ENCODE results near the gene NGB. TPM values are rescaled to one million over a fixed set of nuclear protein-coding genes. Genes with fewer than 3 reads are reported as not detected.

The NGB gene
- total RNA-seq, 2 donors from 2014 or later, result not detected

DNA sequence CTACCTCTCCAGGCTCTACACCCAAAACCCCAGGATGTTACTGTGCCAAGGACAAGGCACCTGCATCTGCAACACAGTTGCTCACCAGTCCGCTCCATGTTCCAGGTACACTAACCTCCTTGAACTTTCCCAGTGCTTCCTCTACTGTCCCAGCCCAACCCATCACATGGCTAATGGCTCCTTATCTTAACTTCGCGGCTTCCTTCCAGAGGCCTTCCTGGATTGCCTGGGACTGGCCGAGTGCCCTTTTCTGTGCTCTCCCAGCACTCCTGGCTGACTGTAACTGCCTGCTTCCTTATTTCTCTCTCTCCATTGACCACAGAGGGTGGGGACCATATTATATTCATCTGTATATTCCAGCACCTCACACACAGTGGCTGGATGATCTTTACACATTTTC, 28.8 kb upstream of the NGB start:
- H3K27me3 ChIP-seq (ENCODE audit: control insufficient read depth, insufficient read depth, low read length, poor library complexity, severe bottlenecking), result no peaks in the 10 kb centered on the region
- Mint-ChIP-seq H3K9me3 (no peaks in the 10 kb centered on the region), H3K27ac (no peak overlapping the region), H3K36me3 (ENCODE audit: low read depth) (peaks cover 42% of the 10 kb centered on the region), H3K27me3 (ENCODE audit: insufficient read depth) (no peaks in the 10 kb centered on the region), H3K4me1 (peaks cover 17% of the 10 kb centered on the region), H3K4me3 (no peak overlapping the region)
- TF ChIP-seq, protein P1, sequence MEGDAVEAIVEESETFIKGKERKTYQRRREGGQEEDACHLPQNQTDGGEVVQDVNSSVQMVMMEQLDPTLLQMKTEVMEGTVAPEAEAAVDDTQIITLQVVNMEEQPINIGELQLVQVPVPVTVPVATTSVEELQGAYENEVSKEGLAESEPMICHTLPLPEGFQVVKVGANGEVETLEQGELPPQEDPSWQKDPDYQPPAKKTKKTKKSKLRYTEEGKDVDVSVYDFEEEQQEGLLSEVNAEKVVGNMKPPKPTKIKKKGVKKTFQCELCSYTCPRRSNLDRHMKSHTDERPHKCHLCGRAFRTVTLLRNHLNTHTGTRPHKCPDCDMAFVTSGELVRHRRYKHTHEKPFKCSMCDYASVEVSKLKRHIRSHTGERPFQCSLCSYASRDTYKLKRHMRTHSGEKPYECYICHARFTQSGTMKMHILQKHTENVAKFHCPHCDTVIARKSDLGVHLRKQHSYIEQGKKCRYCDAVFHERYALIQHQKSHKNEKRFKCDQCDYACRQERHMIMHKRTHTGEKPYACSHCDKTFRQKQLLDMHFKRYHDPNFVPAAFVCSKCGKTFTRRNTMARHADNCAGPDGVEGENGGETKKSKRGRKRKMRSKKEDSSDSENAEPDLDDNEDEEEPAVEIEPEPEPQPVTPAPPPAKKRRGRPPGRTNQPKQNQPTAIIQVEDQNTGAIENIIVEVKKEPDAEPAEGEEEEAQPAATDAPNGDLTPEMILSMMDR (conservative IDR thresholded peaks at IDR 0.05), result no peak
- H3K36me3 ChIP-seq (ENCODE audit: control insufficient read depth, insufficient read depth, low read length), result peaks cover 65% of the 10 kb centered on the region
- peaks cover 8% of the 10 kb centered on the region for H3K4me1 ChIP-seq (ENCODE audit: control insufficient read depth, insufficient read depth, low read length)
- no peak overlapping the region for H3K4me3 ChIP-seq (ENCODE audit: low read length)
- no peaks in the 10 kb centered on the region for H3K9me3 ChIP-seq (ENCODE audit: control insufficient read depth, low read length)
- no peak for DNase-seq
- WGBS, 2 experiments (ENCODE audit: insufficient coverage in 1 of 2, insufficient read length in 1 of 2), result 91 to 100% methylated on average over 3 to 4 of the region's 4 CpGs
- no peak overlapping the region for H3K9ac ChIP-seq (ENCODE audit: extremely low read depth, low read length, poor library complexity, severe bottlenecking)
- no peak overlapping the region for H3K27ac ChIP-seq (ENCODE audit: low read depth, low read length)

GRCh38 chr14:77296906-77297305, 25.9 kb upstream of the NGB start:
- Histone ChIP-seq H3K27ac (ENCODE audit: low read depth, low read length) (no peak overlapping the region), H3K4me3 (ENCODE audit: low read length) (no peak overlapping the region), H3K9ac (ENCODE audit: extremely low read depth, low read length, poor library complexity, severe bottlenecking) (no peak overlapping the region), H3K4me1 (ENCODE audit: control insufficient read depth, insufficient read depth, low read length) (peaks cover 8% of the 10 kb centered on the region), H3K27me3 (ENCODE audit: control insufficient read depth, insufficient read depth, low read length, poor library complexity, severe bottlenecking) (no peaks in the 10 kb centered on the region), H3K36me3 (ENCODE audit: control insufficient read depth, insufficient read depth, low read length) (peaks cover 70% of the 10 kb centered on the region), H3K9me3 (ENCODE audit: control insufficient read depth, low read length) (no peaks in the 10 kb centered on the region)
- Mint-ChIP-seq H3K27me3 (ENCODE audit: insufficient read depth) (no peaks in the 10 kb centered on the region), H3K27ac (no peak overlapping the region), H3K4me3 (no peak overlapping the region), H3K4me1 (peaks cover 8% of the 10 kb centered on the region), H3K36me3 (ENCODE audit: low read depth) (peaks cover 47% of the 10 kb centered on the region), H3K9me3 (no peaks in the 10 kb centered on the region)
- TF ChIP-seq, protein P1 (conservative IDR thresholded peaks at IDR 0.05), result no peak
- 94 to 95% methylated on average over 8 of the region's 8 CpGs for WGBS, 2 experiments (ENCODE audit: insufficient coverage in 1 of 2, insufficient read length in 1 of 2)
- no peak for DNase-seq

DNA sequence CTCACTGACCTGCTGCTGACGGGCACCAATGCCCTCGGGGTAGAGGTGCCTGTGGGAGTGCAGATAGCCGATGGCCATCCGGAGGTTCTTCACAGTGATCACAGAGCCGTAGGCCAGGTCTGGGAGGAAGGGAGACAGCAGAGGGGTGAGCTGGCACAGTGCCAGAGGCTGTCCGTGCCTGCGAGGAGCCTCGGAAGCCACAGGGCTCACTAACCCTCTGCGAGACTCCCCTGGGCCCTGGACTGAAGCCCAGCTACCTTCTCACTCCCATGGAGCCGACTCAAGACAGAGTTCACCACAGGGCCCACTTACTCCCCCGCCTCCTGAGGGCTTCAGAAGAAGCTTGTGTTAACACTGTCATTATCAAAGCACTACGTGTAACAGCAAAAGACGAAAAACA, 25.1 kb upstream of the NGB start:
- Mint-ChIP-seq H3K27me3 (ENCODE audit: insufficient read depth) (no peaks in the 10 kb centered on the region), H3K4me1 (peaks cover 4% of the 10 kb centered on the region), H3K36me3 (ENCODE audit: low read depth) (peaks cover 47% of the 10 kb centered on the region), H3K9me3 (no peaks in the 10 kb centered on the region), H3K4me3 (no peak overlapping the region), H3K27ac (no peak overlapping the region)
- H3K9ac ChIP-seq (ENCODE audit: extremely low read depth, low read length, poor library complexity, severe bottlenecking), result no peak overlapping the region
- peaks cover 5% of the 10 kb centered on the region for H3K4me1 ChIP-seq (ENCODE audit: control insufficient read depth, insufficient read depth, low read length)
- H3K27me3 ChIP-seq (ENCODE audit: control insufficient read depth, insufficient read depth, low read length, poor library complexity, severe bottlenecking), result no peaks in the 10 kb centered on the region
- TF ChIP-seq, protein P1 (conservative IDR thresholded peaks at IDR 0.05), result no peak
- H3K27ac ChIP-seq (ENCODE audit: low read depth, low read length), result no peak overlapping the region
- DNase-seq, result no peak
- H3K36me3 ChIP-seq (ENCODE audit: control insufficient read depth, insufficient read depth, low read length), result peaks cover 70% of the 10 kb centered on the region
- H3K9me3 ChIP-seq (ENCODE audit: control insufficient read depth, low read length), result no peaks in the 10 kb centered on the region
- 90 to 91% methylated on average over 8 to 13 of the region's 13 CpGs for WGBS, 2 experiments (ENCODE audit: insufficient coverage in 1 of 2, insufficient read length in 1 of 2)
- no peak overlapping the region for H3K4me3 ChIP-seq (ENCODE audit: low read length)

Data from endodermal cell (in vitro differentiated cells).